Measurements from ENCODE around the gene MS4A7. TPM values are rescaled to one million over a fixed set of nuclear protein-coding genes. Genes with fewer than 3 reads are reported as not detected.

MS4A7 gene
- total RNA-seq, 1 donor from 2014 or later, result not detected

- no peak for DNase-seq (ENCODE audit: low read depth)
- H3K4me3 ChIP-seq (ENCODE audit: low read depth, low read length), result no peak overlapping the region
Observed at GRCh38 chr11:60377401-60378136, 763 bp upstream of the MS4A7 start.

GRCh38 chr11:60389279-60389910, 11.1 kb downstream of the MS4A7 start:
- TF ChIP-seq CTCF (conservative IDR thresholded peaks at IDR 0.05; ENCODE audit: low read depth, low read length), result no peak
- no peak for DNase-seq (ENCODE audit: low read depth)
- no peak overlapping the region for H3K4me3 ChIP-seq (ENCODE audit: low read depth, low read length)

More at GRCh38 chr11:60377401-60378136, 763 bp upstream of the MS4A7 start:
- TF ChIP-seq CTCF (conservative IDR thresholded peaks at IDR 0.05; ENCODE audit: low read depth, low read length), result no peak

- no peak for DNase-seq (ENCODE audit: low read depth)
- no peak overlapping the region for H3K4me3 ChIP-seq (ENCODE audit: low read depth, low read length)
- TF ChIP-seq CTCF (conservative IDR thresholded peaks at IDR 0.05; ENCODE audit: low read depth, low read length), result no peak
Observed at GRCh38 chr11:60390419-60390818, 12.1 kb downstream of the MS4A7 start.

- TF ChIP-seq CTCF (conservative IDR thresholded peaks at IDR 0.05; ENCODE audit: low read depth, low read length), result no peak
- H3K4me3 ChIP-seq (ENCODE audit: low read depth, low read length), result no peak overlapping the region
- DNase-seq (ENCODE audit: low read depth), result no peak
Observed at GRCh38 chr11:60392361-60392760, 14.0 kb downstream of the MS4A7 start.

- no peak for TF ChIP-seq CTCF (conservative IDR thresholded peaks at IDR 0.05; ENCODE audit: low read depth, low read length)
- DNase-seq (ENCODE audit: low read depth), result no peak
- H3K4me3 ChIP-seq (ENCODE audit: low read depth, low read length), result no peak overlapping the region
Observed at GRCh38 chr11:60393016-60393415, 14.7 kb downstream of the MS4A7 start.

- no peak for TF ChIP-seq CTCF (conservative IDR thresholded peaks at IDR 0.05; ENCODE audit: low read depth, low read length)
- no peak for DNase-seq (ENCODE audit: low read depth)
- no peak overlapping the region for H3K4me3 ChIP-seq (ENCODE audit: low read depth, low read length)
Observed at GRCh38 chr11:60394666-60395380, 16.5 kb downstream of the MS4A7 start.
